ENCODE results near the gene ACTL6A. TPM values are rescaled to one million over a fixed set of nuclear protein-coding genes. Genes with fewer than 3 reads are reported as not detected.

Gene ACTL6A
- total and polyA plus RNA-seq, 2 donors, result 64.2 to 113 TPM

DNA sequence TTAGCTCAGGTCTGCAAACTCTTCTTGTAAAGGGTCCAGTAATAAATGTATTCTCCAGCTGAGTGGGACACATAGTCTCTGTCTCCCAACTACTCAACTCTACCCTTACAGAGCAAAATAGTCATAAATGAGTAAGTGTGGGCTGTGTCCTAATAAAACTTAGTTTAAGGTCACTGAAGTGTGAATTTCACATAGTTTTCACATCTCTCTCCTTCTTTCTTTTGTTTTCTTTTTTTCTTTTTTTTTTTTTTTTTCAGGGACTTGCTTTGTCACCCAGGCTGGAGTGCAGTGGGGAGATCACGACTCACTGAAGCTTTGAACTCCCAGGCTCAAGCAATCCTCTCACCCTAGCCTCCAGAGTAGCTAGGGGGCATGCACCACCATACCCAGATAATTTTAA is 1.9 kb upstream of the ACTL6A start:
- Histone ChIP-seq H3K9me3 (ENCODE audit: control insufficient read depth in 2 of 2, insufficient read depth in 1 of 2, low read length in 1 of 2) (no peaks in the 10 kb centered on the region), H3K4me1 (ENCODE audit: control insufficient read depth in 2 of 2, insufficient read depth in 2 of 2, low read length in 2 of 2) (peaks cover 4 to 5% of the 10 kb centered on the region in 2 donors), H3K27ac (ENCODE audit: low read depth in 1 of 2, low read length in 1 of 2) (no peak overlapping the region), H3K4me3 (ENCODE audit: low read length in 2 of 2) (no peak overlapping the region), H3K27me3 (ENCODE audit: control insufficient read depth in 2 of 2, insufficient read depth in 1 of 2, low read length in 1 of 2) (no peaks in the 10 kb centered on the region), H3K36me3 (ENCODE audit: control insufficient read depth in 2 of 2, insufficient read depth in 2 of 2, low read length in 1 of 2) (no peaks in the 10 kb centered on the region)
- 94% methylated on average over 1 of the region's 1 CpG for WGBS
- DNase-seq (ENCODE audit: low read depth in 6 of 9, low spot score in 9 of 9), result no peak

DNA sequence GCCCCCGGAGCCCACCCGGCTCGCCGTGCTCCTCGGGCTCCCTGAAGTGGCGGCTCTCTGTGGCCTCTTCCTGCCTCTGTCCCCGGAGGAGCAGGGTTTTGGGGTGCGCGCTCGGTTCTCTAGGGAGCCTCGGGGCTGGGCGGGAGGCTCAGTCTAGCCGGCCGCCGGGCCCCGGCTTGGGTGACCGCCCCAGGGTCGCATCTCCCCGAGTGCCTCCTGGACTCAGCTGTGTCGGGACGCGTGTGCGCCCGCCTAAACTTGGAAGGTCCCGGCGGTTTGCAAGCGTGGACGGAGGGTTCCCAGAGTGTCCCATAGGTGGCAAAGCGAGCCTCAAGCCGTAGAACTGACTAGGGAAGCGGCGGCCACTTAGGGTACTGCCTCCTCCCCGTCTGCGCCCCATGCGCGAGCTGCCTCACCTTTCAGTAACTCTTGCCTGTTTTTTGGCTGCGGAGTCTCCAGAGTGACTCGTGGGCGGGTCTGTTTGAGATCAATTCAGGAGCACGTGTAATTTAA is 601 bp downstream of the ACTL6A start:
- Histone ChIP-seq H3K36me3 (ENCODE audit: control insufficient read depth in 2 of 2, insufficient read depth in 2 of 2, low read length in 1 of 2) (no peaks in the 10 kb centered on the region), H3K27ac (ENCODE audit: low read depth in 1 of 2, low read length in 1 of 2) (peak overlapping the region; percentile 93 to 94), H3K4me1 (ENCODE audit: control insufficient read depth in 2 of 2, insufficient read depth in 2 of 2, low read length in 2 of 2) (peaks cover 4 to 5% of the 10 kb centered on the region in 2 donors), H3K9me3 (ENCODE audit: control insufficient read depth in 2 of 2, insufficient read depth in 1 of 2, low read length in 1 of 2) (no peaks in the 10 kb centered on the region), H3K4me3 (ENCODE audit: low read length in 2 of 2) (peak overlapping the region; percentile 80 to 91), H3K27me3 (ENCODE audit: control insufficient read depth in 2 of 2, insufficient read depth in 1 of 2, low read length in 1 of 2) (no peaks in the 10 kb centered on the region)
- peak in 6 of 9 donors; percentile 13 to 70 (median 36) for DNase-seq (ENCODE audit: low read depth in 6 of 9, low spot score in 9 of 9)
- under 1% methylated on average over 40 of the region's 40 CpGs for WGBS

DNA sequence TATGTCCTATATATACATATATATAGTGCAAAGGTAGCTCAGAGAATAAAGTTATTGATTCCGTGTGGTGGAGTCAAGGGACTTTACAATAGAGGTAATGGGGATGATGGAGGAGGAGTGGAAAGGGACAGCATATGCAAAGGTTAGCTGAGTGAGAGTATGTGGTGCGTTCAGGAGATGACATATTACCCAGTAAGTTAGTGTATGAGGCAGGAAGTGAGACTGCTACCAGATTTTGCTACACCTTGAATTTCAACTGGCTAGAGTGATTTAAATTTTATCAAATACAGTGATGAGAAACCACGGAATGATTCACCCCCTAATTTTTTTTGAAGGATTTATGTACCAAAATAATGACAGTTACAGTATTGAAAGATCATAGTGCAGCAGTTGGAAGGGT is 2.8 kb downstream of the ACTL6A start:
- Histone ChIP-seq H3K4me3 (ENCODE audit: low read length in 2 of 2) (no peak overlapping the region), H3K36me3 (ENCODE audit: control insufficient read depth in 2 of 2, insufficient read depth in 2 of 2, low read length in 1 of 2) (peaks cover 7 to 12% of the 10 kb centered on the region in 2 donors), H3K9me3 (ENCODE audit: control insufficient read depth in 2 of 2, insufficient read depth in 1 of 2, low read length in 1 of 2) (no peaks in the 10 kb centered on the region), H3K27me3 (ENCODE audit: control insufficient read depth in 2 of 2, insufficient read depth in 1 of 2, low read length in 1 of 2) (no peaks in the 10 kb centered on the region), H3K27ac (ENCODE audit: low read depth in 1 of 2, low read length in 1 of 2) (no peak overlapping the region), H3K4me1 (ENCODE audit: control insufficient read depth in 2 of 2, insufficient read depth in 2 of 2, low read length in 2 of 2) (peaks cover 4 to 5% of the 10 kb centered on the region in 2 donors)
- DNase-seq (ENCODE audit: low read depth in 6 of 9, low spot score in 9 of 9), result no peak
- 87% methylated on average over 3 of the region's 3 CpGs for whole genome bisulfite sequencing

DNA sequence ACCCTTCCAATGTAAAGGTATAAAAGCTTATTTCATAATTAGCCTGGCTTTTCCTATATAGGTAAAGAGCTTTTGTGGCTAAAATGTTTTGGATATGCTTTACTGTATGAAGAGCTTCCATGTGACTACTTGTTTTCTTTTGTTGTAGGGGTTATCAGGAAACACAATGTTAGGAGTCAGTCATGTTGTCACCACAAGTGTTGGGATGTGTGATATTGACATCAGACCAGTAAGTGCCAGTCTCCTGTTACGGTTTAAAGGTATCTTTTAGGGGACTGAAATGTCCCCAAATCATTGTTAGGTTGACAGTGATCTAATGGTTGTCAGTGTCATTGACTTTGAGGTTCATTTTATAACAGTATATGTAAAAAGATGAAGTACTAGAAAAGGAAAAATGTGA is 18.3 kb downstream of the ACTL6A start:
- WGBS, result 97% methylated on average over 1 of the region's 1 CpG
- H3K4me3 ChIP-seq (ENCODE audit: low read length in 2 of 2), result no peak overlapping the region
- H3K27me3 ChIP-seq (ENCODE audit: control insufficient read depth in 2 of 2, insufficient read depth in 1 of 2, low read length in 1 of 2), result no peaks in the 10 kb centered on the region
- no peaks in the 10 kb centered on the region for H3K4me1 ChIP-seq (ENCODE audit: control insufficient read depth in 2 of 2, insufficient read depth in 2 of 2, low read length in 2 of 2)
- H3K27ac ChIP-seq (ENCODE audit: low read depth in 1 of 2, low read length in 1 of 2), result no peak overlapping the region
- no peaks in the 10 kb centered on the region for H3K9me3 ChIP-seq (ENCODE audit: control insufficient read depth in 2 of 2, insufficient read depth in 1 of 2, low read length in 1 of 2)
- no peak for DNase-seq (ENCODE audit: low read depth in 6 of 9, low spot score in 9 of 9)
- H3K36me3 ChIP-seq (ENCODE audit: control insufficient read depth in 2 of 2, insufficient read depth in 2 of 2, low read length in 1 of 2), result peaks cover 42 to 79% of the 10 kb centered on the region in 2 donors

DNA sequence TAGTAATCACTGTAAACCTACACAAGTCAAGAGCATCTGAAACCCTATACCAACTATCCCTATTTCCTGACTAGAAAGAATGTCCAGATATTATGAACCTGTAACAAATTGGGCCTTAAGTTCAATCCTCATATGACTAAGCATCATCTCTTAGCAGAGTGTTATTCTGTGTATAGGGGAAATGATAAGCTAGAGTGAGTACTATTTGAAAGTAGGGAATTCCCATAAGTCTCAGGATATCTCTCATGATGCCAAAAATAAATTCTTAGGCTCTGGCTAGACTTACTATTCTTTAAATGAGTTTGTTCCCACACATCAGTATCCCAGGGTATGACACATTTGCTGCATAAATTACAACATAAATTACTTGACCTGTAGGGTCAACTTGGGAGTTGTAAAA is 26.4 kb downstream of the ACTL6A start:
- Histone ChIP-seq H3K9me3 (ENCODE audit: control insufficient read depth in 2 of 2, insufficient read depth in 1 of 2, low read length in 1 of 2) (no peaks in the 10 kb centered on the region), H3K27me3 (ENCODE audit: control insufficient read depth in 2 of 2, insufficient read depth in 1 of 2, low read length in 1 of 2) (no peaks in the 10 kb centered on the region), H3K4me1 (ENCODE audit: control insufficient read depth in 2 of 2, insufficient read depth in 2 of 2, low read length in 2 of 2) (no peaks in the 10 kb centered on the region), H3K4me3 (ENCODE audit: low read length in 2 of 2) (no peak overlapping the region), H3K36me3 (ENCODE audit: control insufficient read depth in 2 of 2, insufficient read depth in 2 of 2, low read length in 1 of 2) (peaks cover 25 to 92% of the 10 kb centered on the region in 2 donors), H3K27ac (ENCODE audit: low read depth in 1 of 2, low read length in 1 of 2) (no peak overlapping the region)
- no peak for DNase-seq (ENCODE audit: low read depth in 6 of 9, low spot score in 9 of 9)

DNA sequence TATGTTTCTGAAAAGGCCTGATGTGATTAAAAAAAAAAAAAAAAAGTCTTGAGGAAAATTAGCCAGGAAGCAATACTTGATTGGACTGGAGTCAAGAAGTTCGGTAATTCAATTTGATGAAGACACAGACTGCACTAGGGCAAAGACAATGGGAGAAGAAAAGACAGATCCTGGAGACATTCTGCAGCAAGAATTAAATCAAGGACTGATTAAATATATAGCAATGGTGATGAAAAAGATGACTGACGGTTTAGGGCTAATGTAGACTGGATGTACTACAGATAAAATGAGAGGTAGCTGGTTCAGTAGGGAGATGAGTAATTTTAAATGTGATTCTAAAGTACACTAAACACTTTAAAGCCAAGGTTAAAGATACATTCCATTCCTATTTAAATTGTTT is 27.9 kb downstream of the ACTL6A start:
- Histone ChIP-seq H3K27me3 (ENCODE audit: control insufficient read depth in 2 of 2, insufficient read depth in 1 of 2, low read length in 1 of 2) (no peaks in the 10 kb centered on the region), H3K27ac (ENCODE audit: low read depth in 1 of 2, low read length in 1 of 2) (no peak overlapping the region), H3K4me1 (ENCODE audit: control insufficient read depth in 2 of 2, insufficient read depth in 2 of 2, low read length in 2 of 2) (no peaks in the 10 kb centered on the region), H3K9me3 (ENCODE audit: control insufficient read depth in 2 of 2, insufficient read depth in 1 of 2, low read length in 1 of 2) (no peaks in the 10 kb centered on the region), H3K4me3 (ENCODE audit: low read length in 2 of 2) (no peak overlapping the region), H3K36me3 (ENCODE audit: control insufficient read depth in 2 of 2, insufficient read depth in 2 of 2, low read length in 1 of 2) (peaks cover 25 to 91% of the 10 kb centered on the region in 2 donors)
- WGBS, result 98% methylated on average over 2 of the region's 2 CpGs
- DNase-seq (ENCODE audit: low read depth in 6 of 9, low spot score in 9 of 9), result no peak

DNA sequence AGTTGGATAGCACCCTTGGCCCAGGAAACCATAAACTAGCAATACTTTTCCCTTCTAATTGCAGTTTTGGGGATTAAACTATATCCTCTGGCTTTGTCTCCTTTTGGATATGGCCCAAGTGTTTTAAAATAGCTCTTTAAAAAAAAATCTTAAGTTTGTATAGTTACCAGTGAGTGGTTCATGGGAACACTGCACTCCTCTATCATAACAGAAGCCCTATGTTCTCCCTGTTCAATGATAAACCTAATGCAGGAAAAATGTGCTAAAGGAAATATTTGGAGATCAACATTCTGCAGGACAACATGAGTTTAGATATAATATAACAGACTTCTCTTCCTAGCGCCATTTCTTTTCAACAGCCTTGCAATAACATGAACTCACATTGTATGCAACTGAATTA is 28.6 kb downstream of the ACTL6A start:
- no peak overlapping the region for H3K4me3 ChIP-seq (ENCODE audit: low read length in 2 of 2)
- H3K27me3 ChIP-seq (ENCODE audit: control insufficient read depth in 2 of 2, insufficient read depth in 1 of 2, low read length in 1 of 2), result no peaks in the 10 kb centered on the region
- peaks cover 25 to 88% of the 10 kb centered on the region in 2 donors for H3K36me3 ChIP-seq (ENCODE audit: control insufficient read depth in 2 of 2, insufficient read depth in 2 of 2, low read length in 1 of 2)
- H3K9me3 ChIP-seq (ENCODE audit: control insufficient read depth in 2 of 2, insufficient read depth in 1 of 2, low read length in 1 of 2), result no peaks in the 10 kb centered on the region
- WGBS, result 96% methylated on average over 1 of the region's 1 CpG
- no peak for DNase-seq (ENCODE audit: low read depth in 6 of 9, low spot score in 9 of 9)
- no peaks in the 10 kb centered on the region for H3K4me1 ChIP-seq (ENCODE audit: control insufficient read depth in 2 of 2, insufficient read depth in 2 of 2, low read length in 2 of 2)
- no peak overlapping the region for H3K27ac ChIP-seq (ENCODE audit: low read depth in 1 of 2, low read length in 1 of 2)

DNA sequence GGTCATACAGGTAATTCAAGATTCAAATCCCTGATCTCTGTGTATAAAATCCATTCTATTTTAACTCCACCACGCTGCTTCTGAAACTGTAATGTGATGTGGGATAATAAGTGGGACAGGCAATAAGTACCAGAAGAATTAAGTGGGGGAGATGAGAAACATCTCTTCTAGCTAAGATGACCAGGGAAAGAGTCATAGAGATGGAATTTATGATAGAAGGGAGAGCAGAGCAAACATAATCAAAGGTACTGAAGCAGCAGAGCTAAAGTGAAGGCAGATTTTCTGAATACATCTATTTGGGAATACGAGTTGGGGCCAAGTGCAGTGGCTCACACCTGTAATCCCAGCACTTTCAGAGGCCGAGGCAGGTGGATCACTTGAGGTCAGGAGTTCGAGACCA is 36.8 kb downstream of the ACTL6A start:
- Histone ChIP-seq H3K27me3 (ENCODE audit: control insufficient read depth in 2 of 2, insufficient read depth in 1 of 2, low read length in 1 of 2) (no peaks in the 10 kb centered on the region), H3K4me3 (ENCODE audit: low read length in 2 of 2) (no peak overlapping the region), H3K9me3 (ENCODE audit: control insufficient read depth in 2 of 2, insufficient read depth in 1 of 2, low read length in 1 of 2) (no peaks in the 10 kb centered on the region), H3K4me1 (ENCODE audit: control insufficient read depth in 2 of 2, insufficient read depth in 2 of 2, low read length in 2 of 2) (peaks cover 0 to 4% of the 10 kb centered on the region in 2 donors), H3K36me3 (ENCODE audit: control insufficient read depth in 2 of 2, insufficient read depth in 2 of 2, low read length in 1 of 2) (peaks cover 20 to 57% of the 10 kb centered on the region in 2 donors), H3K27ac (ENCODE audit: low read depth in 1 of 2, low read length in 1 of 2) (no peak overlapping the region)
- no peak for DNase-seq (ENCODE audit: low read depth in 6 of 9, low spot score in 9 of 9)
- whole genome bisulfite sequencing, result 96% methylated on average over 4 of the region's 4 CpGs

DNA sequence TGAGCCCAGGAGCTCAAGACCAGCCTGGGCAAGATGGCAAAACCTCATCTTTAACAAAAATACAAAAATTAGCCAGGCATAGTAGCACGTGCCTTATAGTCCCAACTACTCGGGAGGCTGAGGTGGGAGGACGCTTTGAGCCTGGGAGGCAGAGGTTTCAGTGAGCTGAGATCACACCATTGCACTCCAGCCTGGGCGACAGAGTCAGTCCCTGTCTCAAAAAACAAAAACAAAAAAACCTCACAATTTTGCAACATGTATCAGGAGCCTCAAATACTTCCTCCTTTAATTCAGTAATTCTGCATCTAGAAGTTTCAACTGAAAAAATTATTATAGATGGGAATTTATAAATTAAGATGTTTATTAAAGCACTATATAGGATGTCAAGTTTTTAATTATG is 40.6 kb downstream of the ACTL6A start:
- no peak overlapping the region for H3K27ac ChIP-seq (ENCODE audit: low read depth in 1 of 2, low read length in 1 of 2)
- WGBS, result 92% methylated on average over 4 of the region's 4 CpGs
- H3K9me3 ChIP-seq (ENCODE audit: control insufficient read depth in 2 of 2, insufficient read depth in 1 of 2, low read length in 1 of 2), result no peaks in the 10 kb centered on the region
- peaks cover 0 to 8% of the 10 kb centered on the region in 2 donors for H3K4me1 ChIP-seq (ENCODE audit: control insufficient read depth in 2 of 2, insufficient read depth in 2 of 2, low read length in 2 of 2)
- H3K36me3 ChIP-seq (ENCODE audit: control insufficient read depth in 2 of 2, insufficient read depth in 2 of 2, low read length in 1 of 2), result peaks cover 16 to 32% of the 10 kb centered on the region in 2 donors
- H3K4me3 ChIP-seq (ENCODE audit: low read length in 2 of 2), result no peak overlapping the region
- no peaks in the 10 kb centered on the region for H3K27me3 ChIP-seq (ENCODE audit: control insufficient read depth in 2 of 2, insufficient read depth in 1 of 2, low read length in 1 of 2)
- no peak for DNase-seq (ENCODE audit: low read depth in 6 of 9, low spot score in 9 of 9)
